ENCODE data around the gene SMTNL2.
"Not testable (repeated sequence)": the region's sequence is repeated elsewhere in the genome, so short reads cannot be mapped to it uniquely, and the experiment has no call there.

SMTNL2 gene

GRCh38 chr17:4596636-4597380, 12.5 kb downstream of the SMTNL2 start:
- no peak overlapping the region for H3K27ac ChIP-seq (ENCODE audit: low read depth, low read length)
- H3K36me3 ChIP-seq (ENCODE audit: insufficient read depth, low read length) = no peaks in the 10 kb centered on the region
- 94% methylated on average over 36 of the region's 36 CpGs for WGBS
- H3K9me3 ChIP-seq (ENCODE audit: insufficient read depth, low read depth, low read length) = no peaks in the 10 kb centered on the region
- H3K4me3 ChIP-seq (ENCODE audit: low read length) = no peak overlapping the region
- H3K27me3 ChIP-seq (ENCODE audit: insufficient read depth, low read length) = no peaks in the 10 kb centered on the region
- no peak overlapping the region for H3K9ac ChIP-seq (ENCODE audit: low read depth, low read length)
- peaks cover 25% of the 10 kb centered on the region for H3K4me1 ChIP-seq (ENCODE audit: insufficient read depth, low read length)

GRCh38 chr17:4597975-4598374, 13.6 kb downstream of the SMTNL2 start:
- no peaks in the 10 kb centered on the region for H3K27me3 ChIP-seq (ENCODE audit: insufficient read depth, low read length)
- no peak overlapping the region for H3K27ac ChIP-seq (ENCODE audit: low read depth, low read length)
- no peak overlapping the region for H3K4me3 ChIP-seq (ENCODE audit: low read length)
- H3K4me1 ChIP-seq (ENCODE audit: insufficient read depth, low read length) = peaks cover 25% of the 10 kb centered on the region
- H3K9ac ChIP-seq (ENCODE audit: low read depth, low read length) = no peak overlapping the region
- no peaks in the 10 kb centered on the region for H3K36me3 ChIP-seq (ENCODE audit: insufficient read depth, low read length)
- WGBS = 85% methylated on average over 13 of the region's 13 CpGs
- H3K9me3 ChIP-seq (ENCODE audit: insufficient read depth, low read depth, low read length) = no peaks in the 10 kb centered on the region

GRCh38 chr17:4598776-4599504, 14.6 kb downstream of the SMTNL2 start:
- H3K9me3 ChIP-seq (ENCODE audit: insufficient read depth, low read depth, low read length) = no peaks in the 10 kb centered on the region
- no peaks in the 10 kb centered on the region for H3K36me3 ChIP-seq (ENCODE audit: insufficient read depth, low read length)
- H3K4me1 ChIP-seq (ENCODE audit: insufficient read depth, low read length) = peaks cover 25% of the 10 kb centered on the region
- no peak overlapping the region for H3K27ac ChIP-seq (ENCODE audit: low read depth, low read length)
- H3K4me3 ChIP-seq (ENCODE audit: low read length) = no peak overlapping the region
- no peaks in the 10 kb centered on the region for H3K27me3 ChIP-seq (ENCODE audit: insufficient read depth, low read length)
- WGBS = 77% methylated on average over 20 of the region's 20 CpGs
- no peak overlapping the region for H3K9ac ChIP-seq (ENCODE audit: low read depth, low read length)

- WGBS = 20% methylated on average over 25 of the region's 25 CpGs
- peaks cover 25% of the 10 kb centered on the region for H3K4me1 ChIP-seq (ENCODE audit: insufficient read depth, low read length)
- no peaks in the 10 kb centered on the region for H3K36me3 ChIP-seq (ENCODE audit: insufficient read depth, low read length)
- H3K9me3 ChIP-seq (ENCODE audit: insufficient read depth, low read depth, low read length) = no peaks in the 10 kb centered on the region
- H3K9ac ChIP-seq (ENCODE audit: low read depth, low read length) = no peak overlapping the region
- peak overlapping the region; percentile 19 for H3K4me3 ChIP-seq (ENCODE audit: low read length)
- peak overlapping the region; percentile 62; the same call in 1 of the 2 replicates for H3K27ac ChIP-seq (ENCODE audit: low read depth, low read length)
- H3K27me3 ChIP-seq (ENCODE audit: insufficient read depth, low read length) = no peaks in the 10 kb centered on the region
Observed at GRCh38 chr17:4599505-4600281, 15.4 kb downstream of the SMTNL2 start.

- 15% methylated on average over 13 of the region's 13 CpGs for WGBS
- Histone ChIP-seq H3K9ac (ENCODE audit: low read depth, low read length) (no peak overlapping the region), H3K27me3 (ENCODE audit: insufficient read depth, low read length) (no peaks in the 10 kb centered on the region), H3K4me3 (ENCODE audit: low read length) (peak overlapping the region; percentile 19), H3K4me1 (ENCODE audit: insufficient read depth, low read length) (peaks cover 20% of the 10 kb centered on the region), H3K27ac (ENCODE audit: low read depth, low read length) (peak overlapping the region; percentile 62; the same call in 1 of the 2 replicates), H3K36me3 (ENCODE audit: insufficient read depth, low read length) (no peaks in the 10 kb centered on the region), H3K9me3 (ENCODE audit: insufficient read depth, low read depth, low read length) (no peaks in the 10 kb centered on the region)
Observed at GRCh38 chr17:4600563-4600962, 16.2 kb downstream of the SMTNL2 start.

- Histone ChIP-seq H3K4me1 (ENCODE audit: insufficient read depth, low read length) (peaks cover 20% of the 10 kb centered on the region), H3K9ac (ENCODE audit: low read depth, low read length) (no peak overlapping the region), H3K9me3 (ENCODE audit: insufficient read depth, low read depth, low read length) (no peaks in the 10 kb centered on the region), H3K4me3 (ENCODE audit: low read length) (no peak overlapping the region), H3K27me3 (ENCODE audit: insufficient read depth, low read length) (no peaks in the 10 kb centered on the region), H3K27ac (ENCODE audit: low read depth, low read length) (no peak overlapping the region), H3K36me3 (ENCODE audit: insufficient read depth, low read length) (no peaks in the 10 kb centered on the region)
- 97% methylated on average over 4 of the region's 4 CpGs for WGBS
Observed at GRCh38 chr17:4601326-4601725, 17.0 kb downstream of the SMTNL2 start.

- no peaks in the 10 kb centered on the region for H3K9me3 ChIP-seq (ENCODE audit: insufficient read depth, low read depth, low read length)
- H3K4me3 ChIP-seq (ENCODE audit: low read length) = no peak overlapping the region
- H3K27me3 ChIP-seq (ENCODE audit: insufficient read depth, low read length) = no peaks in the 10 kb centered on the region
- 94% methylated on average over 5 of the region's 5 CpGs for WGBS
- H3K27ac ChIP-seq (ENCODE audit: low read depth, low read length) = no peak overlapping the region
- H3K4me1 ChIP-seq (ENCODE audit: insufficient read depth, low read length) = peaks cover 20% of the 10 kb centered on the region
- no peak overlapping the region for H3K9ac ChIP-seq (ENCODE audit: low read depth, low read length)
- no peaks in the 10 kb centered on the region for H3K36me3 ChIP-seq (ENCODE audit: insufficient read depth, low read length)
Observed at GRCh38 chr17:4602041-4602440, 17.7 kb downstream of the SMTNL2 start.

GRCh38 chr17:4604111-4604644, 19.8 kb downstream of the SMTNL2 start:
- 86% methylated on average over 18 of the region's 18 CpGs for WGBS
- Histone ChIP-seq H3K4me3 (ENCODE audit: low read length) (no peak overlapping the region), H3K4me1 (ENCODE audit: insufficient read depth, low read length) (peaks cover 24% of the 10 kb centered on the region), H3K9ac (ENCODE audit: low read depth, low read length) (no peak overlapping the region), H3K27ac (ENCODE audit: low read depth, low read length) (no peak overlapping the region), H3K36me3 (ENCODE audit: insufficient read depth, low read length) (no peaks in the 10 kb centered on the region), H3K9me3 (ENCODE audit: insufficient read depth, low read depth, low read length) (no peaks in the 10 kb centered on the region), H3K27me3 (ENCODE audit: insufficient read depth, low read length) (no peaks in the 10 kb centered on the region)

GRCh38 chr17:4604736-4605135, 20.4 kb downstream of the SMTNL2 start:
- H3K9me3 ChIP-seq (ENCODE audit: insufficient read depth, low read depth, low read length); H3K27me3 ChIP-seq (ENCODE audit: insufficient read depth, low read length); H3K9ac ChIP-seq (ENCODE audit: low read depth, low read length); H3K4me3 ChIP-seq (ENCODE audit: low read length); H3K27ac ChIP-seq (ENCODE audit: low read depth, low read length); H3K36me3 ChIP-seq (ENCODE audit: insufficient read depth, low read length): not testable (repeated sequence)
- WGBS = 94% methylated on average over 11 of the region's 11 CpGs
- H3K4me1 ChIP-seq (ENCODE audit: insufficient read depth, low read length) = peaks cover 18% of the 10 kb centered on the region

- Histone ChIP-seq H3K9me3 (ENCODE audit: insufficient read depth, low read depth, low read length) (no peaks in the 10 kb centered on the region), H3K4me1 (ENCODE audit: insufficient read depth, low read length) (peaks cover 10% of the 10 kb centered on the region), H3K4me3 (ENCODE audit: low read length) (no peak overlapping the region), H3K27ac (ENCODE audit: low read depth, low read length) (no peak overlapping the region), H3K36me3 (ENCODE audit: insufficient read depth, low read length) (no peaks in the 10 kb centered on the region), H3K9ac (ENCODE audit: low read depth, low read length) (no peak overlapping the region), H3K27me3 (ENCODE audit: insufficient read depth, low read length) (no peaks in the 10 kb centered on the region)
- WGBS = 89% methylated on average over 12 of the region's 12 CpGs
Observed at GRCh38 chr17:4605826-4606225, 21.5 kb downstream of the SMTNL2 start.

GRCh38 chr17:4607261-4607741, 23.0 kb downstream of the SMTNL2 start:
- no peaks in the 10 kb centered on the region for H3K9me3 ChIP-seq (ENCODE audit: insufficient read depth, low read depth, low read length)
- no peak overlapping the region for H3K9ac ChIP-seq (ENCODE audit: low read depth, low read length)
- no peak overlapping the region for H3K27ac ChIP-seq (ENCODE audit: low read depth, low read length)
- 86% methylated on average over 25 of the region's 25 CpGs for WGBS
- peaks cover 8% of the 10 kb centered on the region for H3K4me1 ChIP-seq (ENCODE audit: insufficient read depth, low read length)
- H3K36me3 ChIP-seq (ENCODE audit: insufficient read depth, low read length) = no peaks in the 10 kb centered on the region
- H3K4me3 ChIP-seq (ENCODE audit: low read length) = no peak overlapping the region
- H3K27me3 ChIP-seq (ENCODE audit: insufficient read depth, low read length) = no peaks in the 10 kb centered on the region
